GDM1 (cell line): ENCODE data around the gene SEC61G.

ENCODE experiments used
- DNase-seq: peaks from one replicate; lab custom pipeline; 2025; lab: John Stamatoyannopoulos, UW

The SEC61G gene

GRCh38 chr7:54758702-54759592 lies at the start of gene SEC61G:
SEC61G (minus strand) TSS chr7:54759211; CDS start chr7:54757588, 1,623 bp downstream.
- peak; percentile 92 for DNase-seq

DNA sequence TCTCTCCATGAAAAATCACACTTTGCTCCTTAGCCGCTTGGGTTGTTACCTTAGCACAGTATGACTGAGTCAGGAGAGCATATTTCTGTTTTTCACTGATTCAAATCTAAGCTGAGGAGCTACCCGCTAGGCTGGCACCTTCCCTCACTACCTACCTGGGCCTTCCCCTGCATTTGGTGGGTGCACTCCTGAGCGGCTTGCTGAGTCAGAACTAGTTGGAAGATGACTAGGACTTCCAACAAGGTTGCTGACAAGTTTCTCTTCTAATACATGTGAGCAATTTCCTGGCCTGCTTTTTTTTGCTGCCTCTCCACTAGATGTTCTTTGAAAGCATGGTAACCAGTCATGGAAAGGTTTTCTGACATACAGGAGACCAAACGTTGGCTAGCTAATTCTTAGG lies 43.8 kb upstream of the SEC61G start:
- no peak for DNase-seq

DNA sequence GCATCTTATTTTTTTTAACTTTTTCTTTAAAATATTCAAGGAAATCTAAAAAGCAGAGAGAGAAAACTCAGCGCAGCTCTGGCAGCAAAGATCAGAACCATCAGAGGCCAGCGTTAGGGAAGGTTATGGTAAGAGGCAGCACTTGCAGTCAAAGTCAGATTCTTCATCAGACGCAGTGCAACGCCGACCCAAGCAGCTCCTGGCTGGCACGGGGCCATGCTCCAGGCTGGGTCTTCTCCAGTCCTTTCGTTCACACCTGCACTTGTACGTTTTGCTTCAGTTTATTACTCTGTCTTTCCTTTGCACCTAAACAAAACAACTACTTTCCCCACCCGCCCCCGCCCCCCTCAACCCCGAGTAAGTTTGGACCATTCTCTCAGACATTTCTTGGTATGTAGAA lies 43.1 kb upstream of the SEC61G start:
- no peak for DNase-seq

- DNase-seq = no peak
These were observed 40.8 kb upstream of the SEC61G start for GRCh38 chr7:54799792-54800191.

GRCh38 chr7:54798530-54798929 lies 39.5 kb upstream of the SEC61G start:
- no peak for DNase-seq

DNA sequence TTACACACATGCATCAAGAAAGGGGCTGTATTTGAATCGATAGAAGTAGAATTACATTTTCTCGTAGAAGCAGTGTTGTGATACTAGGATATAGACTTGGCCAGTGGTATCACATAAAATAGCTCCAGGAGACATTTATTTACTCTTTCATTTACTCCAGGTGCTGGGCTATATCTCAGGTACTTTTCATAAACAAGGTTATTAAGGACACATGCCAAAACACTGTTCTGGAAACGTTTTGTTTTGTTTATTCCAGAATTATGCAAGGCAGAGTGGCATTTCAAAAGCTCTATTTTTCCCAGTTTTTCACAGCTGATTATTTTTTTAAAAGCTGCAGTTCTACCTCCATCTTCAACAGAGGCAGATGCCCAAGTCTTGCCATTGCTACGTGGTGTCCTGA lies 37.8 kb upstream of the SEC61G start:
- DNase-seq = no peak

GRCh38 chr7:54796150-54796549 lies 37.1 kb upstream of the SEC61G start:
- no peak for DNase-seq

GRCh38 chr7:54792383-54792782 lies 33.4 kb upstream of the SEC61G start:
- DNase-seq = no peak

GRCh38 chr7:54788664-54789063 lies 29.7 kb upstream of the SEC61G start:
- DNase-seq = peak; percentile 11

GRCh38 chr7:54785261-54785660 lies 26.2 kb upstream of the SEC61G start:
- DNase-seq = no peak

DNA sequence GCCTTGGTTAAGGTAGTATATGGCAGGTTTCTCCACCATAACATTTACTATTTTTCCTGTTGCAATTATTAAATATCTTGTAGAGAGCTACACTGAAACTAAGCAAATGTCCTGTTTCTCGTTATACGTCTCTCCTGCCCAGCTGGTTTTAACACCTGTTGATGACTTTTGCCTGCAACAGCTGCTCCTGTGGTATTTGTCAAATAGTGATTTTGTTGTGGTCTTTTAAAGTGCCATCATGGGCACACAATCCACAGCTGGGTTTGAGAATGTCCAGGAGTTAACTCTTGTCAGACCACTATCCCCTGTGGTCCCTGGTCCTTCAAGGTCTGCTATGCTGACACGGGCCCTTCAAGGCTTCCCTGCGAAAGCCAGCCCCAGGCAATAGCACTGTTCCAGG lies 24.9 kb upstream of the SEC61G start:
- no peak for DNase-seq

- no peak for DNase-seq
These were observed 23.8 kb upstream of the SEC61G start for GRCh38 chr7:54782829-54783228.

DNA sequence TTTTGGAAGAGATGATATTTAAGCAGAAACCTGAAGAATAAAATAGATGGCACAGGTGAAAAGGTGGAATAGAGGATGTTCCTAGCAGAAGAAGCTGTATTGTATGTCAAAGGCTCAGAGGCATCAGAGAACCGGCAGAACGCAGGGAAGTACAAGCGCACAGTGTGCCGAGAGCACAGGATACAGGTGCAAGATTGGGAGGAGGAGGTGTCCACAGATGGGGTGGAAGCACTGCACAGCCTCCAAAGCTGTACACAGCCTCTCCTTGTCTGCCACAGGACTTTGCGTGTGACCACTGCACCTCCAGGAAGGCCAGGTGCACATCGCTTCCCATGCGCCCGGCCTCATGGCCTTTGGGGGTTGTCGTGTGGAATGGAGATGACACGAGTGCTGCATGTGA lies 23.3 kb upstream of the SEC61G start:
- DNase-seq = no peak

GRCh38 chr7:54781134-54781920 lies 22.3 kb upstream of the SEC61G start:
- DNase-seq = no peak

DNA sequence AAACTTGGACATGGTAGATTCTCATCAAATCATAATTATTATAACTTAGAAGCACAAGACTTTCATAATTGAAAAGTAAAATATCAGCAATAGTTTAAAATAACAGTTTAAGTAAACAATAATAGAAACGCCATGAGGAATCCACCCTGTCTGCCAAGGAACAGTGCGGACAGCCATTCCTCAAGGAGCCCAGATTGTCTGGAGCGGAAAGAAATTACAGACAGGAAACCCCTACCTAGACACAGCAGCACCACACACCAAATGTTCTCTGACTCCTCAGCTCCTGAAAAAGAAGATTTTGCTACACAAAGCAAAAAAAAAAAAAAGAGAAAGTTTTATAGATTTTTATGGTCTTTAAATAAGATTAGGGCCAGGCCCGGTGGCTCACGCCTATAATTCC lies 21.5 kb upstream of the SEC61G start:
- no peak for DNase-seq

DNA sequence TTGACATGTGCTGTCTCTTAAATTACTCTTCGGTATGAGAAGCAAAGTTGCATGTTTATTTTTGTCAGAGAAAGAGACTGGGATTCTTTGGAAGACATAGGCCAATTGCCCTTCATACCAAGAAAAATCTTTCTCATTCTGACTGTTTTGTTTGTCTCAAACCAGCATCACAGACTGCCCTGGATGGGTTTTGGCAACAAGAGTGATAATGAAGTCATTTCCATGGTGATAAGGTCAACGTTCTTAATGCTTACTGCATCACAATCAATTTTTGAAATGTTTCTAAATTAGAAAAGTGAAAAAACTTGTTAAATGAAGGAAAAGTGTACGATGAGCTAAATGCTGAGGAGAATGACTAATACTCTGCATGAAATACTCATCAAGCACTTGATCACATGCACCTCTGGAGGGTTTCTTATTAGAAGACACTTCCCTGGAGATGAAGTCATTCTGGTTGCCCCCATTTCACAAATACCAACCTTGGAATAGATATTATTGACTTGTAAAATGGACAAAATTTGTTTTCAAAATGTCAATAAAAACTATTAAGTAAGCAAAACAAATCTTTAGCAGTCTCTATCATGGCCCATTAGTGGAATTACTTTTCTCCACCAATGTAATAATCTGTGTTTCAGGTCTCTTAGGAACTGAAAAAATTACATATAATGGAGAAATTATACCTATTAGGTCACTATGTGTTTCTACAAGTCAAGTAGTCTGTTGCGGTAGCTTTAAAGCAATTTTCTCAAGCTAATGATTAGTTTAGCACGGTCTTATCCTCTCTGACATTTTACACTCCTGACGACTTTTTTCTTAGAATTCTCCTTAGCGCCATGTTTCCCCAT lies 19.9 kb upstream of the SEC61G start:
- no peak for DNase-seq

DNA sequence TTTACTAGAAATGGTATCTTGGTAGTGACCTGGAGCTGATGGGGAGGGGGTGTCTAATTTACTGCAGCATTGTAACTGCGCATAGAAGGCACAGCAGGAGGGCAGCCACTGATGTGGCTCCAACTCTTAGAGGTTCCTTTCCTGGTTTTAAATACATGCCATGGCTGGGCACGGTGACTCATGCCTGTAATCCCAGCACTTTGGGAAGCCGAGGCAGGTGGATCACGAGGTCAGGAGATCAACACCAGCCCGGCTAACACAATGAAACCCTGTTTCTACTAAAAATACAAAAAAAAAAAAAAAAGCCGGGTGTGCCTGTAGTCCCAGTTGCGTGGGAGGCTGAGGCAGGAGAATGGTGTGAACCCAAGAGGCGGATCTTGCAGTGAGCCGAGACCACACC lies 19.2 kb upstream of the SEC61G start:
- no peak for DNase-seq

- DNase-seq = no peak
These were observed 16.1 kb upstream of the SEC61G start for GRCh38 chr7:54774785-54775740.

DNA sequence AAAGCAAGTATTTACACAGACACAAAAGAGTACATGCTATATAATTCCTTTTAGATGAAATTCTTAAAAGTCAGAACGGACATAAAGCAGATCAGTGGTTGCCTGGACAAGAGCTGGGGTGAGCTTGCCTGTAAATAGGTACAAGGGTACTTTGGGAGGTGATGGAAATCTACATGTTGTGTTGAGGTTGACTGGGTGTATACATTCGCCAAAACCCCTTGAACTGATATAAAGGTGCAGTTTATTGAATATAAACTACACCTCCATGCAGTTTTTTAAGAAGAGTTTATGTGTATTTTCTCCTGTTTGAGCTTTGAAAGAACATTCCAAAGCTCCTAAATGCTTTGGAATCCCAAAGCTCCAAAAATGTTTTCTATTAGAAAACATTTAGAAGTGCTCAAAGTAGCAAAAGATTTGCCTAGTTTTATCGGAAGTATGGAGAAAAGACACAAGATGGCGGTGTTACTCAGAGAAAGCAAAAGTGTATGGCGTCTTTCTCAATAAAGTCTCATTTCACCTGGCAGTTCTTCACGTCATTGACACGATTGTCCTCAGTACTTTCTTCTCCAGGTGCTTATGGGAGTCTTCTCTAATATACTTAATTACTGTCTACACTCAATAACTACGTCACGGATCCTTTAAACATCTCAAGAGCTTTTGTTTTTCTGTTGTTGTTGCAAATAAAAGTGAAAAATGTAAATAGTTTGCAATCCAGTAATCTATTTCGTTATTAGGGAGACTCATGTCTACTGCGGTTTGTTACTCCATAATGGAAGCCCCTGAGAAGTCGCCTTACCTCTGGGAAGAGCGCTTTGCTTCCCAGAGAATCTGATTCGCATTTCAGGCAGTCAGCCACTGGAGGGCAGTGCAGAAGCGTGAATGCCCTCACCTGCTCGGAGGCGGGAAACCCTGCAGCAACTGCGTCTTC lies 14.7 kb upstream of the SEC61G start:
- peak; percentile 57 for DNase-seq

- no peak for DNase-seq
These were observed 10.2 kb upstream of the SEC61G start for GRCh38 chr7:54769203-54769602.
